ENCODE data around the gene CLEC18C.
"Not testable (repeated sequence)": the region's sequence is repeated elsewhere in the genome, so short reads cannot be mapped to it uniquely, and the experiment has no call there.

DNA sequence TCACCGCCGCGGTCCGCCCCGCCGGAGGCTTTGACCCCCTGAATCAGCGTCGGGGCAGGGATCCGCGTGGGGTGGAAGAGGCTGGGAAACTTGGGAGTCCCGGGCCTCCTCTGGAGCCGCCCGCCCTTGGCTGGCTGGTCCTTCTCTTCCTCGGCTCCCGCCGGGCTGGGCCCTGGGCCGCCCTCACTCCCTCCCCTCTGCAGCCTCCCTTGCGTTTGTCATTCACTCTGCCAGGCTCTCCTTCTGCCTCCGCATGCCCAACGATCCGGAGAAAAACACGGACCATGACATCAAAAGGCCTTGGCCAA, 15.0 kb downstream of the CLEC18C start:
- not testable (repeated sequence) for TF ChIP-seq POLR2A, POLR2AphosphoS5 (IDR thresholded peaks at IDR 0.05)

Measured in spleen (tissue), 3 donors.